H1 (cell line): ENCODE measurements around the gene SRSF3. TPM values are rescaled to one million over a fixed set of nuclear protein-coding genes. Genes with fewer than 3 reads are reported as not detected.

Experiments used
- CTCF ChIA-PET: fragments of 300-600 bp; sonication (Branson Sonifier 250); formaldehyde crosslinking; loops from one replicate; lab custom pipeline; 2021; ENCODE audit not compliant: partially characterized antibody; lab: Charles Lee
- POLR2A ChIA-PET: fragments of 300-600 bp; sonication (Branson Sonifier 250); formaldehyde crosslinking; loops from one replicate; lab custom pipeline; 2021; ENCODE audit warnings: inconsistent platforms; ENCODE audit not compliant: partially characterized antibody; lab: Charles Lee
- DNase-seq, 2 experiments: peaks; one replicate each; pipeline versions ENCODE4 v3.0.0 to v3.0.0-alpha.2; 2010 to 2022; ENCODE audit warnings: low spot score in 2 of 2, low read depth in 1 of 2, mixed read lengths in 1 of 2
- FAIRE-seq: peaks from 2 replicates; lab custom pipeline; 2011; peaks lifted over from hg19 to GRCh38; lab: Jason Lieb, UNC
- H2AFZ ChIP-seq: 2 replicates; pipeline ENCODE4 v1.8.1; 2012; ENCODE audit warnings: low read length, inconsistent platforms
- H2AK5ac ChIP-seq: 2 replicates; pipeline ENCODE4 v1.6.1; 2013; ENCODE audit warnings: low read depth, low read length
- H2BK120ac ChIP-seq: replicated peaks from 2 replicates; pipeline ENCODE3; 2013; ENCODE audit warnings: low read depth, low read length, inconsistent platforms
- H2BK12ac ChIP-seq: 2 replicates; pipeline ENCODE4 v1.6.1; 2013; ENCODE audit warnings: low read depth, low read length
- H2BK15ac ChIP-seq: 2 replicates; pipeline ENCODE4 v1.6.1; 2013; ENCODE audit warnings: low read length
- H2BK20ac ChIP-seq: 2 replicates; pipeline ENCODE4 v1.6.1; 2013; ENCODE audit warnings: low read length
- H2BK5ac ChIP-seq: 2 replicates; pipeline ENCODE4 v1.6.1; 2013; ENCODE audit warnings: low read depth, low read length
- H3K14ac ChIP-seq: 2 replicates; pipeline ENCODE4 v1.6.1; 2013; ENCODE audit warnings: inconsistent platforms; ENCODE audit not compliant: insufficient read length
- H3K18ac ChIP-seq: 2 replicates; pipeline ENCODE4 v1.6.1; 2013; ENCODE audit warnings: low read length; ENCODE audit errors: extremely low read depth
- H3K23ac ChIP-seq: 2 replicates; pipeline ENCODE4 v1.6.1; 2013; ENCODE audit warnings: inconsistent platforms; ENCODE audit not compliant: insufficient read length
- H3K23me2 ChIP-seq: 2 replicates; pipeline ENCODE4 v1.6.1; 2013; ENCODE audit warnings: low read depth, low read length
- H3K27ac ChIP-seq: 2 replicates; pipeline ENCODE4 v1.6.1; 2011; ENCODE audit warnings: low read depth, low read length, inconsistent platforms
- H3K27me3 ChIP-seq, 4 experiments: replicated peaks in 1 of 4; 1 replicate in 1 of 4; 2 replicates in 3 of 4; pipeline versions ENCODE4 v1.6.1 to v1.8.1; 2011 to 2013; ENCODE audit warnings: low read length in 3 of 4, mild to moderate bottlenecking in 3 of 4, inconsistent platforms in 2 of 4, mixed read lengths in 2 of 4, moderate library complexity in 1 of 4; ENCODE audit not compliant: control insufficient read depth in 3 of 4, insufficient read depth in 3 of 4; ENCODE audit errors: extremely low read depth in 1 of 4
- H3K36me3 ChIP-seq, 4 experiments: 2 replicates each; pipeline versions ENCODE4 v1.6.1 to v1.8.1; 2011 to 2013; ENCODE audit warnings: mild to moderate bottlenecking in 4 of 4, low read length in 3 of 4, moderate library complexity in 2 of 4, control low read depth in 1 of 4, inconsistent platforms in 1 of 4; ENCODE audit not compliant: insufficient read depth in 4 of 4, control insufficient read depth in 2 of 4
- H3K4ac ChIP-seq: replicated peaks from 2 replicates; pipeline ENCODE3; 2013; ENCODE audit warnings: low read length, low read depth, mixed read lengths, inconsistent platforms; ENCODE audit not compliant: insufficient read length
- H3K4me1 ChIP-seq, 4 experiments: replicated peaks in 1 of 4; 1 replicate in 1 of 4; 2 replicates in 3 of 4; pipeline versions ENCODE4 v1.6.1 to v1.8.1; 2011 to 2013; ENCODE audit warnings: low read length in 3 of 4, inconsistent platforms in 2 of 4, mixed read lengths in 1 of 4; ENCODE audit not compliant: insufficient read depth in 4 of 4, control insufficient read depth in 3 of 4
- H3K4me2 ChIP-seq, 2 experiments: 2 replicates each; pipeline versions ENCODE4 v1.6.1 to v1.8.1; 2011 to 2013; ENCODE audit warnings: low read depth in 2 of 2, low read length in 2 of 2, control low read depth in 1 of 2, inconsistent platforms in 1 of 2, mild to moderate bottlenecking in 1 of 2; ENCODE audit not compliant: insufficient read depth in 1 of 2
- H3K4me3 ChIP-seq, 4 experiments: fragments of 200-600, 300-600 bp in 1 of 4; sonication (generic), shearing (Covaris generic), sonication (Bioruptor Twin) in 1 of 4; 2 replicates each; pipeline versions ENCODE4 v1.5.1 to v1.8.1; 2011 to 2016; ENCODE audit warnings: low read length in 4 of 4, low read depth in 3 of 4, control low read depth in 2 of 4, inconsistent platforms in 2 of 4, mild to moderate bottlenecking in 2 of 4, mixed read lengths in 1 of 4, moderate library complexity in 1 of 4; ENCODE audit not compliant: insufficient read depth in 2 of 4; ENCODE audit errors: extremely low read depth in 1 of 4
- H3K56ac ChIP-seq: replicated peaks from 2 replicates; pipeline ENCODE3; 2013; ENCODE audit warnings: low read depth, mild to moderate bottlenecking, mixed read lengths, low read length, inconsistent platforms; ENCODE audit not compliant: insufficient read length
- H3K79me1 ChIP-seq: 2 replicates; pipeline ENCODE4 v1.6.1; 2013; ENCODE audit warnings: low read depth, low read length, control low read depth
- H3K79me2 ChIP-seq, 2 experiments: 2 replicates each; pipeline versions ENCODE4 v1.6.1 to v1.8.1; 2012 to 2013; ENCODE audit warnings: low read length in 2 of 2, mild to moderate bottlenecking in 2 of 2, inconsistent platforms in 1 of 2; ENCODE audit not compliant: insufficient read depth in 2 of 2, control insufficient read depth in 1 of 2
- H3K9ac ChIP-seq, 4 experiments: replicated peaks in 1 of 4; 1 replicate in 1 of 4; 2 replicates in 3 of 4; pipeline versions ENCODE4 v1.6.1 to v1.8.1; 2011 to 2013; ENCODE audit warnings: low read depth in 3 of 4, low read length in 3 of 4, control low read depth in 2 of 4, mild to moderate bottlenecking in 2 of 4, moderate library complexity in 2 of 4, inconsistent platforms in 1 of 4; ENCODE audit errors: extremely low read depth in 1 of 4
- H3K9me3 ChIP-seq, 2 experiments: 2 replicates each; pipeline versions ENCODE4 v1.6.1 to v1.8.1; 2012 to 2013; ENCODE audit warnings: mild to moderate bottlenecking in 2 of 2, moderate library complexity in 2 of 2, control low read depth in 1 of 2, inconsistent platforms in 1 of 2, low read depth in 1 of 2, low read length in 1 of 2, mixed read lengths in 1 of 2; ENCODE audit not compliant: insufficient read depth in 2 of 2
- H4K20me1 ChIP-seq, 2 experiments: replicated peaks in 1 of 2; 2 replicates each; pipeline versions ENCODE3 to v1.8.1; 2011 to 2013; ENCODE audit warnings: inconsistent platforms in 2 of 2, low read length in 2 of 2, mild to moderate bottlenecking in 1 of 2; ENCODE audit not compliant: insufficient read depth in 2 of 2, control insufficient read depth in 1 of 2
- H4K5ac ChIP-seq: 2 replicates; pipeline ENCODE4 v1.6.1; 2013; ENCODE audit warnings: low read length, low read depth, mixed read lengths, inconsistent platforms; ENCODE audit not compliant: insufficient read length
- H4K8ac ChIP-seq: 2 replicates; pipeline ENCODE4 v1.8.0; 2013; ENCODE audit warnings: mild to moderate bottlenecking, moderate library complexity, low read length, inconsistent platforms; ENCODE audit not compliant: insufficient read depth; ENCODE audit errors: extremely low read depth
- H4K91ac ChIP-seq: replicated peaks from 2 replicates; pipeline ENCODE3; 2013; ENCODE audit warnings: low read length, mixed read lengths, inconsistent platforms; ENCODE audit not compliant: insufficient read length
- BRCA1 ChIP-seq: IDR thresholded peaks from 2 replicates; pipeline ENCODE4 v1.6.1; 2012; ENCODE audit warnings: low read depth, low read length, improper control_type of control experiment
- EZH2 ChIP-seq: fragments of 200-600 bp; sonication (generic); IDR thresholded peaks from 2 replicates; pipeline ENCODE4 v1.7.1; 2012; ENCODE audit warnings: low read depth, mild to moderate bottlenecking, moderate library complexity, low read length, inconsistent platforms; ENCODE audit not compliant: severe bottlenecking
- HDAC2 ChIP-seq, 2 experiments: fragments of 300-600 bp in 1 of 2; sonication (generic) in 1 of 2; IDR thresholded peaks; 2 replicates each; pipeline ENCODE4 v1.6.1; 2011 to 2012; ENCODE audit warnings: low read depth in 2 of 2, low read length in 2 of 2, mild to moderate bottlenecking in 2 of 2, moderate library complexity in 2 of 2, borderline replicate concordance in 1 of 2, inconsistent platforms in 1 of 2
- PHF8 ChIP-seq: fragments of 200-600 bp; sonication (generic); conservative IDR thresholded peaks from 2 replicates; pipeline ENCODE4 v1.7.1; 2012; ENCODE audit warnings: low read depth, mild to moderate bottlenecking, inconsistent platforms, low read length, moderate library complexity
- POLR2A ChIP-seq, 2 experiments: IDR thresholded peaks; 1 replicate in 1 of 2; 2 replicates in 1 of 2; pipeline ENCODE4 v1.6.1; 2011; ENCODE audit warnings: low read depth in 2 of 2, low read length in 2 of 2, mild to moderate bottlenecking in 2 of 2; ENCODE audit errors: control extremely low read depth in 1 of 2
- RFX5 ChIP-seq: IDR thresholded peaks from 2 replicates; pipeline ENCODE4 v1.6.1; 2011; ENCODE audit warnings: low read depth, low read length, improper control_type of control experiment, borderline replicate concordance
- TEAD4 ChIP-seq: IDR thresholded peaks from 2 replicates; pipeline ENCODE4 v1.6.1; 2012; ENCODE audit warnings: low read depth, low read length, inconsistent platforms, mixed read lengths
- WGBS, 2 experiments: shearing (Covaris generic) in 1 of 2; methylation state at CpG; one replicate each; pipeline versions ENCODE4 v1.1.6 to v1.1.7; 2013 to 2015; ENCODE audit warnings: low lambda C conversion rate in 2 of 2, mixed read lengths in 2 of 2, inconsistent platforms in 1 of 2, low coverage in 1 of 2, missing lambda C conversion rate in 1 of 2; ENCODE audit not compliant: insufficient replicate concordance in 2 of 2, insufficient coverage in 1 of 2, insufficient read length in 1 of 2; ENCODE audit errors: extremely low coverage in 1 of 2, missing lambda C conversion rate in 1 of 2; 5-methylcytosine and 5-hydroxymethylcytosine counted together
- polyA plus RNA-seq, 7 experiments: library from polyadenylated mRNA; depleted of rRNA in 3 of 7; stranded (reverse) in 5 of 7; unstranded in 2 of 7; fragments of >200 nt in 5 of 7; fragments of 200-250 nt in 2 of 7; gene quantifications; 1 replicate in 5 of 7; 2 replicates in 1 of 7; 4 replicates in 1 of 7; pipeline versions ENCODE4 v1.2.1 to v1.2.3, GENCODE V29; 2011 to 2013; ENCODE audit warnings: missing spikeins in 2 of 7, mixed read lengths in 2 of 7
- total RNA-seq: library from RNA; stranded (reverse); fragmentation: NEBNext Ultra II Directional; extraction: Animal tissue kit (Norgen Biotek cat#: 25700); gene quantifications from 2 replicates; pipeline ENCODE4 v1.2.1, GENCODE V29; 2021
- TF ChIP-seq, protein P1 (sequence below): IDR thresholded peaks from 2 replicates; pipeline ENCODE4 v1.6.1; 2012; ENCODE audit warnings: inconsistent platforms

The SRSF3 gene
- total and polyA plus RNA-seq, 2 of the 8 experiments (the other 6 are each of a cell fraction or from before 2014, with no cell fraction given), result 471 to 689 TPM

DNA sequence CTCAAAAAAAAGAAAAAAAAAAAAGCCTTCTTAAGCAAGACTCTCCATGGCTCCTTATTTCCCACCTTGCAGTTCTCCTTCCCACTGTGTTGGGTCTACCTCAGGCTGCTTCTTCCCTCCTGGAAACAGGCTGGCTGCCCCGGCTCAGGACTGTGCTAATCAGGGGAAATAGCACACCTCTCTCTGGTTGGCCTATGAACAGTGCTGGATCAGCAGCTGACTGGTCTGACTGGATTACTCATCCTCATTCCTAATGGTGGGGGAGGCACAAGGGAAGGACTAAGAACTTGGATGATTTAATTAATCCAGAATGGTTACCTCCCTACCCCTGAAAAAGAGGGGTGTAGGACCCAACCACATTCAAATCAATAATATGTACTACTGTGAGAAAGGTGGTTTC lies 3.9 kb upstream of the SRSF3 start:
- Histone ChIP-seq H3K14ac (no peak overlapping the region), H3K27ac (no peak overlapping the region), H4K91ac (no peak overlapping the region), H2BK120ac (no peak overlapping the region), H3K4me3 (no peak overlapping the region), H3K56ac (no peak overlapping the region), H3K27me3 (no peaks in the 10 kb centered on the region), H3K23ac (no peak overlapping the region), H2BK5ac (no peak overlapping the region), H2BK15ac (no peak overlapping the region), H3K4ac (no peak overlapping the region), H3K36me3 (peaks cover 0 to 5% (median 0%) of the 10 kb centered on the region in 4 experiments; a peak in 1 of 8 replicates), H3K79me1 (no peaks in the 10 kb centered on the region), H2BK20ac (no peak overlapping the region), H4K8ac (no peak overlapping the region), H2AFZ (no peak overlapping the region), H4K20me1 (peaks cover 3 to 5% of the 10 kb centered on the region in 2 experiments), H3K4me2 (no peak overlapping the region), H3K23me2 (peaks cover 4% of the 10 kb centered on the region; the same call in 1 of the 2 replicates), H2BK12ac (no peak overlapping the region), H2AK5ac (no peak overlapping the region), H3K4me1 (no peaks in the 10 kb centered on the region), H3K9me3 (no peaks in the 10 kb centered on the region), H4K5ac (no peak overlapping the region), H3K79me2 (peaks cover 8 to 11% of the 10 kb centered on the region in 2 experiments), H3K9ac (no peak overlapping the region), H3K18ac (no peak overlapping the region)
- ChIA-PET POLR2A (interaction anchor here (1.1 to 11.3 kb wide), 3 partner anchors 7 to 132 kb away, joined by 3 to 174 read pairs (median 3); partner anchors contain the start of gene SRSF3), CTCF (no interaction called here)
- 93% methylated on average over 1 of the region's 1 CpG; no CpG with 5 or more reads in 1 of the 2 experiments for WGBS, 2 experiments
- TF ChIP-seq, protein P1, sequence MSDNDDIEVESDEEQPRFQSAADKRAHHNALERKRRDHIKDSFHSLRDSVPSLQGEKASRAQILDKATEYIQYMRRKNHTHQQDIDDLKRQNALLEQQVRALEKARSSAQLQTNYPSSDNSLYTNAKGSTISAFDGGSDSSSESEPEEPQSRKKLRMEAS, result no peak
- TF ChIP-seq TEAD4 (no peak), POLR2A (IDR thresholded peaks at IDR 0.05; ENCODE audit: control extremely low read depth in 1 of 2, low read depth in 2 of 2, low read length in 2 of 2) (no peak), HDAC2 (IDR thresholded peaks at IDR 0.05; ENCODE audit: borderline replicate concordance in 1 of 2, low read depth in 2 of 2, low read length in 2 of 2) (no peak), BRCA1 (no peak), RFX5 (no peak), EZH2 (no peak), PHF8 (no peak)
- DNase-seq (no peak), FAIRE-seq (no peak)
